GM08714 (cell line): ENCODE results near the gene OR4C15.

Experiments
- H3K4me3 ChIP-seq: fragments of 200-500 bp; sonication (Bioruptor generic); 2 replicates; pipeline ENCODE4 v1.5.1; 2014; ENCODE audit warnings: mild to moderate bottlenecking, low read length, inconsistent platforms
- ZNF274 ChIP-seq: IDR thresholded peaks from 2 replicates; pipeline ENCODE4 v1.6.1; 2012; ENCODE audit warnings: mild to moderate bottlenecking, low read depth, low read length

OR4C15 gene

DNA sequence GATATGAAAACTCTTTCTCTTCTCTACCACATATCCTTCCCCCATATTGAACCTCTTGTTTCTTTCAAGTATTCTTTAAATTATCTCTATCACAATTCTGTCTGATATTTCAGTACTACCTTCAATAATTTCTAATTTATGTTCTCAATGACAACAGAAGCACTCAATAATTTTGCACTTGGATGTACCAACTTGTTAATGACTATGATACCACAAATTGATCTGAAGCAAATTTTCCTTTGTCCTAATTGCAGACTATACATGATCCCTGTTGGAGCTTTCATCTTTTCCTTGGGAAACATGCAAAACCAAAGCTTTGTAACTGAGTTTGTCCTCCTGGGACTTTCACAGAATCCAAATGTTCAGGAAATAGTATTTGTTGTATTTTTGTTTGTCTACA is at the start of gene OR4C15:
OR4C15 (plus strand) TSS at position 301 of the 400 bp plus-strand sequence; CDS start at position 301, 0 bp downstream.
- no peak for TF ChIP-seq ZNF274
- no peak within 1 kb of the TSS for H3K4me3 ChIP-seq

DNA sequence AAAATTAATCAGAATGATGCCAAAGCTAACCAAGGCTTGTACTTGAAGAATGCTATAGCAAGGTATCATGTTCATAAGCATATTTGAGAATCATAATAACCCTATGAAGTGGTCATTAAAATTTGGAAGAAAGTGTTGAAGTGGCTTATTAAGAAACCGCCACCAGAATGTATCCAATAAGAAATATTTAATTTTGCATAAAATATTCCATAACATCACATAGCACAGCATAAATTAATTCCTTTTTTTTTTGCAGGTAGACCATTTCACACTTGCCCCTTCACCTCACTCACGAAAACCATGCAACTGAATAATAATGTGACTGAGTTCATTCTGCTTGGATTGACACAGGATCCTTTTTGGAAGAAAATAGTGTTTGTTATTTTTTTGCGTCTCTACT is 17.6 kb downstream of the OR4C15 start, which contains the start of gene OR4C16:
OR4C16 (plus strand) TSS at position 301 of the 400 bp plus-strand sequence; CDS start at position 301, 0 bp downstream.
- H3K4me3 ChIP-seq, result no peak within 1 kb of the TSS
- TF ChIP-seq ZNF274, result no peak

DNA sequence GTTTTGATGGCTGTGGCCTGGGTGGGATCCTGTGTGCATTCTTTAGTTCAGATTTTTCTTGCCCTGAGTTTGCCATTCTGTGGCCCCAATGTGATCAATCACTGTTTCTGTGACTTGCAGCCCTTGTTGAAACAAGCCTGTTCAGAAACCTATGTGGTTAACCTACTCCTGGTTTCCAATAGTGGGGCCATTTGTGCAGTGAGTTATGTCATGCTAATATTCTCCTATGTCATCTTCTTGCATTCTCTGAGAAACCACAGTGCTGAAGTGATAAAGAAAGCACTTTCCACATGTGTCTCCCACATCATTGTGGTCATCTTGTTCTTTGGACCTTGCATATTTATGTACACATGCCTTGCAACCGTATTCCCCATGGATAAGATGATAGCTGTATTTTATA is 18.3 kb downstream of the OR4C15 start:
- no peak for TF ChIP-seq ZNF274
- no peak overlapping the region for H3K4me3 ChIP-seq
